Esophagus muscularis mucosa (tissue), 4 donors: Measurements from ENCODE around the gene DCST2. TPM values are rescaled to one million over a fixed set of nuclear protein-coding genes. Genes with fewer than 3 reads are reported as not detected.

ENCODE experiments used
- DNase-seq: peaks from one replicate; pipeline ENCODE4 v3.0.0-alpha.2; 2017; ENCODE audit errors: extremely low spot score
- H3K27ac ChIP-seq, 4 donors: fragments of 200-600 bp; sonication (generic); replicated peaks in 1 of 4; 1 replicate in 3 of 4; 2 replicates in 1 of 4; pipeline ENCODE4 v1.5.1; 2016 to 2019; ENCODE audit warnings: mild to moderate bottlenecking in 1 of 4
- H3K27me3 ChIP-seq, 4 donors: fragments of 200-600 bp; sonication (generic); one replicate each; pipeline versions ENCODE4 v1.5.1 to v1.6.0; 2016 to 2019
- H3K36me3 ChIP-seq, 4 donors: fragments of 200-600 bp; sonication (generic); one replicate each; pipeline ENCODE4 v1.5.1; 2016 to 2019
- H3K4me1 ChIP-seq, 4 donors: fragments of 200-600 bp; sonication (generic); one replicate each; pipeline ENCODE4 v1.5.1; 2016 to 2019
- H3K4me3 ChIP-seq, 4 donors: fragments of 200-600 bp; sonication (generic); 1 replicate in 2 of 4; 2 replicates in 2 of 4; pipeline ENCODE4 v1.5.1; 2016 to 2019; ENCODE audit warnings: mild to moderate bottlenecking in 4 of 4, moderate library complexity in 1 of 4
- H3K9me3 ChIP-seq, 4 donors: fragments of 200-600 bp; sonication (generic); 1 replicate in 3 of 4; 2 replicates in 1 of 4; pipeline ENCODE4 v1.5.1; 2016 to 2019
- EP300 ChIP-seq: sonication (generic); formaldehyde crosslinking; IDR thresholded peaks from one replicate; pipeline ENCODE4 v1.6.1; 2017; ENCODE audit warnings: antibody characterized with exemption
- POLR2A ChIP-seq: fragments of 450-650 bp; IDR thresholded peaks from one replicate; pipeline ENCODE4 v1.6.1; 2017; ENCODE audit warnings: antibody characterized with exemption, moderate library complexity, mild to moderate bottlenecking, low read depth
- POLR2AphosphoS5 ChIP-seq, 2 donors: sonication (generic); formaldehyde crosslinking; IDR thresholded peaks; one replicate each; pipeline ENCODE4 v1.6.1; 2017; ENCODE audit warnings: antibody characterized with exemption in 2 of 2
- WGBS: methylation state at CpG from one replicate; pipeline ENCODE4 v1.1.5; 2018; 5-methylcytosine and 5-hydroxymethylcytosine counted together
- intact Hi-C: fragments of 100-400 bp; cut with DNase I; formaldehyde crosslinking; loops from one replicate; pipeline ENCODE4 v1.15.1; 2023
- total RNA-seq, 4 donors: library from RNA; depleted of rRNA; stranded (reverse); fragments of >200 nt; gene quantifications; one replicate each; pipeline versions ENCODE4 v1.1.0 to v1.2.1, GENCODE V29; 2016
- TF ChIP-seq, protein P1 (sequence below), 3 experiments: fragments of 200-600 bp in 2 of 3; fragments of 450-650 bp in 1 of 3; sonication (generic) in 2 of 3; IDR thresholded peaks; one replicate each; pipeline ENCODE4 v1.5.1; 2017 to 2019; ENCODE audit warnings: antibody characterized with exemption in 3 of 3, mild to moderate bottlenecking in 2 of 3, moderate library complexity in 1 of 3

DCST2 gene
- total RNA-seq, 4 donors from 2014 or later: 0.11 to 0.19 TPM; not detected in 2

DNA sequence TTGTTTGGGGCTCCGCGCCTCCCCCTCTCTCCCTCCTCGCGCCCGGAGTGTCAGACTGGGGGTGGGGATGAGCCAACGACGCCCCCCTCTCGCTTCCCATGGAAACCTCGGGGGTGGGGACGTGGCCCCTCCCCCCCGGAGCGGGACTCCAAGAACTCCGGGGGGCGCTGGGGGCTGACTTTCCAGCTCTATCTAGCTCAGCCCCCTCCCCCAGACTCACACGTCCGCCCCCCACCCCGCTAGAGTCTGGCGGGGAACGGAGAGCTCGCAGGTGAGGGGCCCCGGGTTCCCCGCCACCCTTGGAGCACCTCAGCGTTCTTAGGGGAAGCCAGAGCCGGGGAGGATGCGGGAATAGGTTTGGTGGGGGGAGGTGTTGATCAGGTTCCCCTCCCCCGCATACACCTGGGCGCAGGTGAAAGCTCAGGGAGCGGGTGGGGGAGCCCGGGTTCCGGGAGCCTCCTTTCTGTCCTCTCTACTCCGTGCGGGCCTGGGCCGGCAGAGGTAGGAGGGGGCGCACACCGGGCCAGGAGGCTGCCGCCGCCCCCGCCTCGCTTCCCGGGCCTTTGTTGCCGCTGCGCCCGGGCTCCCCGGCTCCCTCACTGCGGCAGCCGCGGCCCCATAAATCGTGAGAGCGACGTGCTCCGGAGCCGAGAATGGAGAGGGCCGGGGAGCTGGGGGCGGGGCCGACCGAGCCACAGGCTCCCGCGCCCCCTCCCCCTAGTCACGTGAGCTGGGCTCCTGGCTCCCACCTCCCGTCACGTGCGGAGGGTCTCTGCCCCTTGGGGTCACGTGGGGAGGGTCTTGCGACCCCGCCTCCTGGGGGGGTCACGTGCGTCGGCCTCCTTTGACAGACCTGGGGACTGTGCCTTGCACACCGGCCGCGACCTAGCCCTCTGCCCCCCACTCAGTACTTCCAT, 47.0 kb upstream of the DCST2 start:
- Histone ChIP-seq H3K27me3 (peaks cover 16 to 54% (median 52%) of the 10 kb centered on the region in 4 donors), H3K27ac (no peak overlapping the region), H3K36me3 (no peaks in the 10 kb centered on the region), H3K4me3 (peak overlapping the region; percentile 32 to 60 (median 54)), H3K4me1 (peaks cover 52 to 69% (median 59%) of the 10 kb centered on the region in 4 donors), H3K9me3 (no peaks in the 10 kb centered on the region)
- TF ChIP-seq POLR2A (no peak), EP300 (no peak), POLR2AphosphoS5 (IDR thresholded peaks at IDR 0.05) (no peak)
- TF ChIP-seq, protein P1, sequence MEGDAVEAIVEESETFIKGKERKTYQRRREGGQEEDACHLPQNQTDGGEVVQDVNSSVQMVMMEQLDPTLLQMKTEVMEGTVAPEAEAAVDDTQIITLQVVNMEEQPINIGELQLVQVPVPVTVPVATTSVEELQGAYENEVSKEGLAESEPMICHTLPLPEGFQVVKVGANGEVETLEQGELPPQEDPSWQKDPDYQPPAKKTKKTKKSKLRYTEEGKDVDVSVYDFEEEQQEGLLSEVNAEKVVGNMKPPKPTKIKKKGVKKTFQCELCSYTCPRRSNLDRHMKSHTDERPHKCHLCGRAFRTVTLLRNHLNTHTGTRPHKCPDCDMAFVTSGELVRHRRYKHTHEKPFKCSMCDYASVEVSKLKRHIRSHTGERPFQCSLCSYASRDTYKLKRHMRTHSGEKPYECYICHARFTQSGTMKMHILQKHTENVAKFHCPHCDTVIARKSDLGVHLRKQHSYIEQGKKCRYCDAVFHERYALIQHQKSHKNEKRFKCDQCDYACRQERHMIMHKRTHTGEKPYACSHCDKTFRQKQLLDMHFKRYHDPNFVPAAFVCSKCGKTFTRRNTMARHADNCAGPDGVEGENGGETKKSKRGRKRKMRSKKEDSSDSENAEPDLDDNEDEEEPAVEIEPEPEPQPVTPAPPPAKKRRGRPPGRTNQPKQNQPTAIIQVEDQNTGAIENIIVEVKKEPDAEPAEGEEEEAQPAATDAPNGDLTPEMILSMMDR (IDR thresholded peaks at IDR 0.05): no peak
- WGBS: 0% methylated on average over 5 of the region's 71 CpGs
- no peak for DNase-seq
- intact Hi-C loops: no loop called here

DNA sequence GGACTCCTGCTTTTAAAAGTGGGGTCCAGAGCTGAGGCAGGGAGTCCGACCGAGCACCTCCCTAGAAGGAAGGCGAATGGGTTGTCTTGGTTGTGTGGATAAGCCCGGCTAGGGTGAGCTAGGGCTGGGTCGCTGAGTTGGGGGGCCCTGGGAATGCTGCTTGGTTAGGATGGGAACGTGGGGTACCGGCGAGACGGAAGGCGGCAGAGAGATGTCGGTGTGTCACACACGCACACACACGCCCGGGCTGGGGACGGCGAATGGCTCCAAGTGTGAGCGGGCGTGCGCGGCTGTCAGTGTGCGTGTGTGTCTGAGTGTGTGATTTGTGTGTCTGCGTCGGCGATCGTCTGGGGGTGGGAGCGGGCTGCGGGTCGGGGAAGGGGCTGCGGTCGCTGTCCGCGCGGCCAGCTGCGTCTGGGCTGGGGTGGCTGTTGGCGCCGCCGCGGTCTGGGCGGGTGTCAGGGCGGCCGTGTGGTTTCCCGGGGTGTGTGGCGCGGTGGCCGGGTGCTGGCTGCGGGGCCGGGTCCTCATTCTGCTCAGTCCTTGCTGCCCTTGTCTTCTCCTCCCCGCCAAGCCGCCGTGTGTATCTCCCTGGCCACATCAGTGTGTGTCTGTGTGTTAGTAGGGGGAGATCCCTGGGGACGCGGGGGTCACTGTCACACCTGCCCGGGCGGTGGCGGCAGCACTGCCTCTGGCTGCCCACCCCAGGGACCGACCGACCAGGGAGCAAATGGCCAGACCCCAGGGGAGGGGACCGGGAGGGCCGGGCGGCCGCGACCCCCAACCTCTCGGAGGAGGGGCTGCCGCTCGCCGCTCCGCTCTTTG, 46.1 kb upstream of the DCST2 start:
- no peak for DNase-seq
- peaks cover 50 to 65% (median 56%) of the 10 kb centered on the region in 4 donors for H3K4me1 ChIP-seq
- intact Hi-C loops: no loop called here
- H3K27me3 ChIP-seq: peaks cover 16 to 54% (median 52%) of the 10 kb centered on the region in 4 donors
- peak overlapping the region; percentile 52 to 60 (median 55) for H3K4me3 ChIP-seq
- TF ChIP-seq EP300 (no peak), POLR2A (no peak), POLR2AphosphoS5 (IDR thresholded peaks at IDR 0.05) (no peak)
- TF ChIP-seq, protein P1 (IDR thresholded peaks at IDR 0.05): no peak
- no peak overlapping the region for H3K27ac ChIP-seq
- 6% methylated on average over 19 of the region's 67 CpGs for WGBS
- H3K36me3 ChIP-seq: no peaks in the 10 kb centered on the region
- H3K9me3 ChIP-seq: no peaks in the 10 kb centered on the region

DNA sequence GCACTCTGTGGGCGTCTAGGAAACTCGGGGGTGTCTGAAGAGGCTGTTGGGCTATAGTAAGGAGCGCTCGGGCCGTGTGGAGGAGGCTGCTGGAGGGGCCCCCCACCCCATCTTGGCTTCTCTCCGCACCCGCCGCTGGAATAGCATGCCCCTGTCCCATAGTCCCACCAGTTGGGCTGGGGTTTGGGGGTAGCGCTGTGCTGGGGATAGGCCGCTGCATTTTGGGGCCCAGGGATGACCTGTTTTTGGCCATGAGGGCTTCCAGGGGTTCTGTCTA, 45.6 kb upstream of the DCST2 start:
- Histone ChIP-seq H3K4me1 (peaks cover 45 to 60% (median 51%) of the 10 kb centered on the region in 4 donors), H3K27me3 (peaks cover 16 to 54% (median 50%) of the 10 kb centered on the region in 4 donors), H3K36me3 (no peaks in the 10 kb centered on the region), H3K4me3 (peak overlapping the region; percentile 52 to 60 (median 55)), H3K27ac (no peak overlapping the region), H3K9me3 (no peaks in the 10 kb centered on the region)
- intact Hi-C loops: no loop called here
- 4% methylated on average over 9 of the region's 10 CpGs for WGBS
- no peak for TF ChIP-seq POLR2AphosphoS5 (IDR thresholded peaks at IDR 0.05)
- no peak for TF ChIP-seq POLR2A
- TF ChIP-seq, protein P1 (IDR thresholded peaks at IDR 0.05): no peak
- no peak for TF ChIP-seq EP300
- no peak for DNase-seq

- peak within 1 kb of the TSS; percentile 52 to 60 (median 55) for H3K4me3 ChIP-seq
Observed at GRCh38 chr1:155078469-155079209, 45.1 kb upstream of the DCST2 start, which contains the start of gene EFNA3. TSS of gene EFNA3 (plus strand) at chr1:155078837. CDS start at chr1:155078942, 105 bp downstream.

More at GRCh38 chr1:155078469-155079209, 45.1 kb upstream of the DCST2 start, which contains the start of gene EFNA3:
- Histone ChIP-seq H3K9me3 (no peaks in the 10 kb centered on the region), H3K27ac (no peak within 1 kb of the TSS), H3K27me3 (peaks cover 16 to 49% (median 46%) of the 10 kb centered on the region in 4 donors), H3K36me3 (no peaks in the 10 kb centered on the region), H3K4me1 (peaks cover 45 to 55% (median 49%) of the 10 kb centered on the region in 4 donors)
- TF ChIP-seq EP300 (no peak), POLR2A (no peak), POLR2AphosphoS5 (IDR thresholded peaks at IDR 0.05) (no peak)
- TF ChIP-seq, protein P1 (IDR thresholded peaks at IDR 0.05): no peak
- no peak for DNase-seq
- intact Hi-C loops: no loop called here
- 2% methylated on average over 7 of the region's 59 CpGs for WGBS
